Measurements from ENCODE around the gene SH3PXD2B. TPM values are rescaled to one million over a fixed set of nuclear protein-coding genes. Genes with fewer than 3 reads are reported as not detected.
A peak's percentile ranks its signal among the peaks of the same experiment; 100 is the strongest.

SH3PXD2B gene
- total and polyA plus RNA-seq, 2 donors (not counting 1 experiment from before 2014, with no cell fraction given) = not detected

GRCh38 chr5:172450861-172451695 lies 3.2 kb downstream of the SH3PXD2B start:
- no peak for ATAC-seq (ENCODE audit: low read depth)
- Histone ChIP-seq H4K20me1 (ENCODE audit: control insufficient read depth, insufficient read depth, low read length, poor library complexity, severe bottlenecking) (no peaks in the 10 kb centered on the region), H3K9ac (ENCODE audit: low read length) (no peak overlapping the region), H3K9me3 (ENCODE audit: control extremely low read depth in 1 of 3, control insufficient read depth in 2 of 3, insufficient read depth in 1 of 3, low read length in 2 of 3) (no peaks in the 10 kb centered on the region), H2AFZ (ENCODE audit: insufficient read depth, low read depth, low read length, poor library complexity, severe bottlenecking) (no peak overlapping the region), H3K27me3 (replicated peaks in 1 of 4; ENCODE audit: control extremely low read depth in 1 of 4, control insufficient read depth in 3 of 4, insufficient read depth in 4 of 4, low read length in 3 of 4) (peaks cover 0 to 48% (median 19%) of the 10 kb centered on the region in 4 experiments), H3K27ac (ENCODE audit: low read length in 2 of 2) (no peak overlapping the region), H3K4me1 (ENCODE audit: control insufficient read depth in 2 of 2, insufficient read depth in 2 of 2, low read length in 2 of 2) (peaks cover 7 to 8% of the 10 kb centered on the region in 2 donors), H3K79me2 (ENCODE audit: control insufficient read depth, insufficient read depth, low read length) (no peaks in the 10 kb centered on the region), H3K4me3 (ENCODE audit: control extremely low read depth in 1 of 5, extremely low read depth in 1 of 5, insufficient read depth in 1 of 5, low read depth in 2 of 5, low read length in 4 of 5) (no peak overlapping the region), H3K4me2 (replicated peaks; ENCODE audit: low read depth, low read length, poor library complexity, severe bottlenecking) (no peak overlapping the region), H3K36me3 (replicated peaks in 1 of 2; ENCODE audit: control extremely low read depth in 1 of 2, control insufficient read depth in 1 of 2, extremely low read depth in 1 of 2, insufficient read depth in 2 of 2, low read length in 1 of 2) (no peaks in the 10 kb centered on the region)
- intact Hi-C loops (cut with micrococcal nuclease) = loop anchor here (10.0 kb wide), 1 partner anchor 464 kb away; no protein-coding TSS in a partner anchor
- ChIA-PET CTCF (interaction anchor here (0.8 to 1.2 kb wide), 4 partner anchors 10 to 247 kb away, joined by 3 read pairs; no protein-coding TSS in a partner anchor), POLR2A (no interaction called here)
- peaks cover 12% of the 10 kb centered on the region for H3K4me1 Mint-ChIP-seq
- DNase-seq = peak; percentile 36
- no peak overlapping the region for H3K4me3 Mint-ChIP-seq
- H3K27ac Mint-ChIP-seq = no peak overlapping the region
- TF ChIP-seq EZH2 (IDR thresholded peaks at IDR 0.05; ENCODE audit: borderline replicate concordance, insufficient read depth, low read depth, low read length, poor library complexity, severe bottlenecking) = no peak
- peak; percentile 58 for TF ChIP-seq CTCF (IDR thresholded peaks at IDR 0.05)
- H3K9me3 Mint-ChIP-seq (ENCODE audit: insufficient read depth) = no peaks in the 10 kb centered on the region
- 83% methylated on average over 7 of the region's 7 CpGs for WGBS (ENCODE audit: insufficient coverage)
- peaks cover 52% of the 10 kb centered on the region for H3K27me3 Mint-ChIP-seq

GRCh38 chr5:172450453-172450852 lies 3.9 kb downstream of the SH3PXD2B start:
- TF ChIP-seq EZH2 (IDR thresholded peaks at IDR 0.05; ENCODE audit: borderline replicate concordance, insufficient read depth, low read depth, low read length, poor library complexity, severe bottlenecking) (no peak), CTCF (IDR thresholded peaks at IDR 0.05) (no peak)
- Histone ChIP-seq H3K4me2 (replicated peaks; ENCODE audit: low read depth, low read length, poor library complexity, severe bottlenecking) (no peak overlapping the region), H3K27ac (ENCODE audit: low read length in 2 of 2) (no peak overlapping the region), H3K4me3 (ENCODE audit: control extremely low read depth in 1 of 5, extremely low read depth in 1 of 5, insufficient read depth in 1 of 5, low read depth in 2 of 5, low read length in 4 of 5) (no peak overlapping the region), H3K9me3 (ENCODE audit: control extremely low read depth in 1 of 3, control insufficient read depth in 2 of 3, insufficient read depth in 1 of 3, low read length in 2 of 3) (no peaks in the 10 kb centered on the region), H4K20me1 (ENCODE audit: control insufficient read depth, insufficient read depth, low read length, poor library complexity, severe bottlenecking) (no peaks in the 10 kb centered on the region), H3K36me3 (replicated peaks in 1 of 2; ENCODE audit: control extremely low read depth in 1 of 2, control insufficient read depth in 1 of 2, extremely low read depth in 1 of 2, insufficient read depth in 2 of 2, low read length in 1 of 2) (no peaks in the 10 kb centered on the region), H3K4me1 (ENCODE audit: control insufficient read depth in 2 of 2, insufficient read depth in 2 of 2, low read length in 2 of 2) (peaks cover 7 to 8% of the 10 kb centered on the region in 2 donors), H3K79me2 (ENCODE audit: control insufficient read depth, insufficient read depth, low read length) (no peaks in the 10 kb centered on the region), H2AFZ (ENCODE audit: insufficient read depth, low read depth, low read length, poor library complexity, severe bottlenecking) (no peak overlapping the region), H3K9ac (ENCODE audit: low read length) (no peak overlapping the region), H3K27me3 (replicated peaks in 1 of 4; ENCODE audit: control extremely low read depth in 1 of 4, control insufficient read depth in 3 of 4, insufficient read depth in 4 of 4, low read length in 3 of 4) (peaks cover 0 to 43% (median 19%) of the 10 kb centered on the region in 4 experiments)
- POLR2A ChIA-PET = no interaction called here
- Mint-ChIP-seq H3K9me3 (ENCODE audit: insufficient read depth) (no peaks in the 10 kb centered on the region), H3K4me1 (peaks cover 12% of the 10 kb centered on the region), H3K27me3 (peaks cover 51% of the 10 kb centered on the region), H3K4me3 (no peak overlapping the region), H3K27ac (no peak overlapping the region)
- ATAC-seq (ENCODE audit: low read depth) = no peak
- 91% methylated on average over 4 of the region's 6 CpGs for WGBS (ENCODE audit: insufficient coverage)
- DNase-seq = no peak
- CTCF ChIA-PET = interaction anchor here (1.0 to 1.1 kb wide), 4 partner anchors 9 to 248 kb away, joined by 3 read pairs; no protein-coding TSS in a partner anchor
- intact Hi-C loops (cut with micrococcal nuclease) = loop anchor here (10.0 kb wide), 1 partner anchor 464 kb away; no protein-coding TSS in a partner anchor

Data from B cell (primary cell).